H9 (cell line): ENCODE data around the gene TXNDC11. TPM values are rescaled to one million over a fixed set of nuclear protein-coding genes. Genes with fewer than 3 reads are reported as not detected.
A peak's percentile ranks its signal among the peaks of the same experiment; 100 is the strongest.

Source experiments
- DNase-seq: peaks from one replicate; pipeline ENCODE4 v3.0.0-alpha.2; 2017
- H2AFZ ChIP-seq: one replicate; pipeline ENCODE4 v1.6.1; 2013; ENCODE audit warnings: mild to moderate bottlenecking, low read length, control low read depth, moderate library complexity
- H2AK5ac ChIP-seq: 2 replicates; pipeline ENCODE4 v1.6.1; 2013; ENCODE audit warnings: low read length, control low read depth, mixed read lengths; ENCODE audit not compliant: insufficient read length
- H2BK120ac ChIP-seq: one replicate; pipeline ENCODE4 v1.6.1; 2013; ENCODE audit warnings: low read depth, mild to moderate bottlenecking, low read length, control low read depth, inconsistent platforms; ENCODE audit not compliant: poor library complexity, severe bottlenecking
- H2BK12ac ChIP-seq: 2 replicates; pipeline ENCODE4 v1.6.1; 2013; ENCODE audit warnings: low read length, control low read depth, mixed read lengths, low read depth; ENCODE audit not compliant: insufficient read length
- H2BK15ac ChIP-seq: 2 replicates; pipeline ENCODE4 v1.6.1; 2013; ENCODE audit warnings: low read depth, low read length, control low read depth
- H2BK20ac ChIP-seq: one replicate; pipeline ENCODE4 v1.6.1; 2013; ENCODE audit warnings: low read depth, mild to moderate bottlenecking, low read length, control low read depth, inconsistent platforms; ENCODE audit not compliant: poor library complexity, severe bottlenecking
- H2BK5ac ChIP-seq: 2 replicates; pipeline ENCODE4 v1.6.1; 2013; ENCODE audit warnings: low read length, control low read depth, mixed read lengths; ENCODE audit not compliant: insufficient read length
- H3K14ac ChIP-seq: 2 replicates; pipeline ENCODE4 v1.6.1; 2013; ENCODE audit warnings: low read length, control low read depth; ENCODE audit not compliant: insufficient read depth
- H3K18ac ChIP-seq: 2 replicates; pipeline ENCODE4 v1.6.1; 2013; ENCODE audit warnings: low read depth, mild to moderate bottlenecking, mixed read lengths, low read length, control low read depth; ENCODE audit not compliant: insufficient read length
- H3K23ac ChIP-seq: 2 replicates; pipeline ENCODE4 v1.6.1; 2013; ENCODE audit warnings: low read length, control low read depth, mixed read lengths, low read depth; ENCODE audit not compliant: insufficient read length
- H3K23me2 ChIP-seq: 2 replicates; pipeline ENCODE4 v1.6.1; 2013; ENCODE audit warnings: low read depth, mild to moderate bottlenecking, mixed read lengths, low read length, control low read depth; ENCODE audit not compliant: insufficient read length, poor library complexity, severe bottlenecking
- H3K27ac ChIP-seq: 2 replicates; pipeline ENCODE4 v1.5.1; 2013; ENCODE audit warnings: low read length, control low read depth, mixed read lengths, low read depth; ENCODE audit not compliant: insufficient read length
- H3K27me3 ChIP-seq: 2 replicates; pipeline ENCODE4 v1.6.1; 2013; ENCODE audit warnings: low read length, control low read depth, inconsistent platforms; ENCODE audit not compliant: insufficient read depth
- H3K4ac ChIP-seq: 2 replicates; pipeline ENCODE4 v1.6.1; 2013; ENCODE audit warnings: low read depth, mild to moderate bottlenecking, control low read depth, inconsistent platforms, low read length, moderate library complexity
- H3K4me1 ChIP-seq: 2 replicates; pipeline ENCODE4 v1.6.1; 2013; ENCODE audit warnings: low read length, control low read depth, inconsistent platforms; ENCODE audit not compliant: insufficient read depth
- H3K4me2 ChIP-seq: 2 replicates; pipeline ENCODE4 v1.6.1; 2013; ENCODE audit warnings: low read length, control low read depth, mixed read lengths; ENCODE audit not compliant: insufficient read length, insufficient read depth
- H3K56ac ChIP-seq: 2 replicates; pipeline ENCODE4 v1.6.1; 2013; ENCODE audit warnings: low read depth, mild to moderate bottlenecking, mixed read lengths, low read length, control low read depth; ENCODE audit not compliant: insufficient read length
- H3K79me1 ChIP-seq: 2 replicates; pipeline ENCODE4 v1.6.1; 2013; ENCODE audit warnings: low read depth, mild to moderate bottlenecking, moderate library complexity, low read length, control low read depth, inconsistent platforms; ENCODE audit not compliant: insufficient read depth, poor library complexity, severe bottlenecking
- H3K79me2 ChIP-seq: 2 replicates; pipeline ENCODE4 v1.6.1; 2013; ENCODE audit warnings: low read length, control low read depth, inconsistent platforms; ENCODE audit not compliant: insufficient read depth
- H3K9ac ChIP-seq: 2 replicates; pipeline ENCODE4 v1.6.1; 2013; ENCODE audit warnings: low read length, control low read depth, mixed read lengths; ENCODE audit not compliant: insufficient read length; ENCODE audit errors: extremely low read depth
- H3K9me3 ChIP-seq: one replicate; pipeline ENCODE4 v1.6.1; 2013; ENCODE audit warnings: low read depth, low read length, inconsistent platforms; ENCODE audit not compliant: control insufficient read depth
- H3T11ph ChIP-seq: one replicate; pipeline ENCODE4 v1.6.1; 2013; ENCODE audit warnings: mild to moderate bottlenecking, low read length, control low read depth, inconsistent platforms
- H4K20me1 ChIP-seq: one replicate; pipeline ENCODE4 v1.6.1; 2013; ENCODE audit not compliant: control insufficient read depth, insufficient read length, insufficient read depth
- H4K5ac ChIP-seq: 2 replicates; pipeline ENCODE4 v1.6.1; 2013; ENCODE audit warnings: low read depth, mild to moderate bottlenecking, mixed read lengths, low read length, control low read depth; ENCODE audit not compliant: insufficient read length
- H4K8ac ChIP-seq: replicated peaks from 2 replicates; pipeline ENCODE4 v1.6.1; 2013; ENCODE audit warnings: low read length, control low read depth, mixed read lengths, low read depth; ENCODE audit not compliant: insufficient read length
- H4K91ac ChIP-seq: 2 replicates; pipeline ENCODE4 v1.6.1; 2013; ENCODE audit warnings: low read depth, mild to moderate bottlenecking, moderate library complexity, mixed read lengths, low read length, control low read depth; ENCODE audit not compliant: insufficient read length
- H3K27ac Mint-ChIP-seq, 3 experiments: 2 replicates in 2 of 3; 3 replicates in 1 of 3; pipeline ENCODE4 v1.8.0; 2020 to 2021; ENCODE audit warnings: mixed read lengths in 3 of 3, mild to moderate bottlenecking in 1 of 3, moderate library complexity in 1 of 3
- H3K27me3 Mint-ChIP-seq: 2 replicates; pipeline ENCODE4 v1.8.0; 2021; ENCODE audit warnings: low read depth, mild to moderate bottlenecking, moderate library complexity, mixed read lengths
- H3K36me3 Mint-ChIP-seq, 3 experiments: 2 replicates in 2 of 3; 3 replicates in 1 of 3; pipeline ENCODE4 v1.8.0; 2020 to 2021; ENCODE audit warnings: low read depth in 3 of 3, mixed read lengths in 3 of 3; ENCODE audit not compliant: insufficient read depth in 1 of 3
- H3K4me1 Mint-ChIP-seq, 2 experiments: 2 replicates each; pipeline ENCODE4 v1.8.0; 2020; ENCODE audit warnings: mixed read lengths in 2 of 2
- H3K4me3 Mint-ChIP-seq, 2 experiments: 2 replicates in 1 of 2; 3 replicates in 1 of 2; pipeline ENCODE4 v1.8.0; 2020 to 2021; ENCODE audit warnings: mild to moderate bottlenecking in 2 of 2, mixed read lengths in 2 of 2, moderate library complexity in 1 of 2
- H3K9me3 Mint-ChIP-seq, 2 experiments: 2 replicates in 1 of 2; 3 replicates in 1 of 2; pipeline ENCODE4 v1.8.0; 2020; ENCODE audit warnings: mild to moderate bottlenecking in 2 of 2, mixed read lengths in 2 of 2, moderate library complexity in 1 of 2
- CTCF ChIP-seq: fragments of 200-600 bp; sonication (generic); conservative IDR thresholded peaks from 3 replicates; pipeline ENCODE4 v1.8.0; 2021; ENCODE audit warnings: antibody characterized with exemption, mild to moderate bottlenecking
- WGBS: extraction: QIAGEN DNeasy Blood & Tissue Kit; methylation state at CpG from one replicate; pipeline ENCODE4 v1.1.7; 2013; ENCODE audit warnings: missing lambda C conversion rate, low lambda C conversion rate, mixed read lengths; ENCODE audit not compliant: insufficient read length; ENCODE audit errors: extremely low coverage; 5-methylcytosine and 5-hydroxymethylcytosine counted together
- total RNA-seq: library from RNA; stranded (reverse); gene quantifications from 2 replicates; pipeline ENCODE4 v1.2.1, GENCODE V29; 2021

Gene TXNDC11
- total RNA-seq, 1 experiment from 2014 or later = 12.2 TPM

- no peak overlapping the region for H2BK5ac ChIP-seq
- no peak overlapping the region for H2AK5ac ChIP-seq
- no peak overlapping the region for H4K8ac ChIP-seq
- no CpG with 5 or more reads among the region's 11 CpGs for WGBS
- Mint-ChIP-seq H3K4me3 (peak overlapping the region; percentile 55 to 76), H3K4me1 (peaks cover 40 to 52% of the 10 kb centered on the region in 2 experiments), H3K27ac (no peak overlapping the region), H3K36me3 (peaks cover 0 to 3% (median 0%) of the 10 kb centered on the region in 3 experiments; a peak in 2 of 7 replicates), H3K27me3 (peaks cover 4% of the 10 kb centered on the region), H3K9me3 (no peaks in the 10 kb centered on the region; a peak in 1 of 5 replicates)
- no peak overlapping the region for H3K23ac ChIP-seq
- no peak overlapping the region for H3K9ac ChIP-seq
- no peak overlapping the region for H3K18ac ChIP-seq
- H3K79me1 ChIP-seq = peaks cover 5% of the 10 kb centered on the region
- H3K4me1 ChIP-seq = peaks cover 6% of the 10 kb centered on the region; the same call in 1 of the 2 replicates
- H2BK15ac ChIP-seq = no peak overlapping the region
- H3K27ac ChIP-seq = no peak overlapping the region
- no peaks in the 10 kb centered on the region for H3K23me2 ChIP-seq
- H3K14ac ChIP-seq = no peak overlapping the region
- peak; percentile 39 for DNase-seq
- H3K4ac ChIP-seq = no peak overlapping the region
- no peaks in the 10 kb centered on the region for H3K9me3 ChIP-seq
- no peak overlapping the region for H2AFZ ChIP-seq
- no peak overlapping the region for H2BK120ac ChIP-seq
- H3K56ac ChIP-seq = no peak overlapping the region
- no peak for TF ChIP-seq CTCF
- H4K91ac ChIP-seq = no peak overlapping the region
- H3K79me2 ChIP-seq = peaks cover 11% of the 10 kb centered on the region; the same call in 1 of the 2 replicates
- no peak overlapping the region for H3K4me2 ChIP-seq
- no peak overlapping the region for H4K5ac ChIP-seq
- no peak overlapping the region for H2BK20ac ChIP-seq
- H4K20me1 ChIP-seq = peaks cover 4% of the 10 kb centered on the region
- H2BK12ac ChIP-seq = no peak overlapping the region
- no peak overlapping the region for H3T11ph ChIP-seq
- H3K27me3 ChIP-seq = no peaks in the 10 kb centered on the region
These were observed 75.3 kb downstream of the TXNDC11 start for GRCh38 chr16:11667221-11667823.
